GM12878 (cell line): ENCODE measurements around the gene ELAPOR1. TPM values are rescaled to one million over a fixed set of nuclear protein-coding genes. Genes with fewer than 3 reads are reported as not detected.

Experiments used
- ATAC-seq: fragments of 200-7000 bp; cut with Tn5 transposase; 3 replicates; pipeline ENCODE4 v1.9.1; 2020; ENCODE audit warnings: mild to moderate bottlenecking, moderate library complexity
- BruUV-seq: library from RNA; stranded (reverse); fragments of 400-500 nt; replicated peaks from 2 replicates; lab custom pipeline; 2021; lab: Mats Ljungman, UMichigan
- CTCF ChIA-PET: fragments of 300-600 bp; sonication (Branson Sonifier 250); formaldehyde crosslinking; extraction: SDS; loops from one replicate; lab custom pipeline; 2021; ENCODE audit warnings: inconsistent platforms; lab: Yijun Ruan, JAX
- POLR2A ChIA-PET: fragments of 350-600 bp; formaldehyde crosslinking; extraction: SDS; loops from one replicate; lab custom pipeline; 2021; ENCODE audit warnings: inconsistent platforms; lab: Charles Lee
- RAD21 ChIA-PET: fragments of 300-600 bp; sonication (Branson Sonifier 250); formaldehyde crosslinking; loops from one replicate; lab custom pipeline; 2023; ENCODE audit warnings: antibody characterized with exemption; ENCODE audit not compliant: unreplicated experiment; lab: Charles Lee
- SMC1A ChIA-PET: fragments of 300-600 bp; sonication (Branson Sonifier 250); formaldehyde crosslinking; loops from one replicate; lab custom pipeline; 2023; ENCODE audit not compliant: unreplicated experiment, uncharacterized antibody; lab: Charles Lee
- DNase-seq: peaks from one replicate; pipeline ENCODE4 v3.0.0-alpha.2; 2011; ENCODE audit warnings: low read depth, low spot score
- FAIRE-seq: peaks from 3 replicates; lab custom pipeline; 2011; peaks lifted over from hg19 to GRCh38; lab: Jason Lieb, UNC
- H2AFZ ChIP-seq: 2 replicates; pipeline ENCODE4 v1.6.0; 2011; ENCODE audit warnings: low read depth, low read length, control low read depth; ENCODE audit not compliant: control insufficient read depth
- H3K27ac ChIP-seq: 2 replicates; pipeline ENCODE4 v1.5.1; 2011; ENCODE audit warnings: control low read depth; ENCODE audit not compliant: control insufficient read depth, insufficient read depth
- H3K27me3 ChIP-seq, 2 experiments: replicated peaks in 1 of 2; 2 replicates each; pipeline versions ENCODE4 v1.6.0 to v1.6.1; 2011; ENCODE audit warnings: low read length in 1 of 2; ENCODE audit not compliant: control insufficient read depth in 2 of 2, insufficient read depth in 2 of 2
- H3K36me3 ChIP-seq, 2 experiments: 2 replicates each; pipeline ENCODE4 v1.5.1; 2011; ENCODE audit warnings: low read length in 1 of 2; ENCODE audit not compliant: control insufficient read depth in 2 of 2, insufficient read depth in 2 of 2
- H3K4me1 ChIP-seq: 2 replicates; pipeline ENCODE4 v1.6.1; 2011; ENCODE audit warnings: mild to moderate bottlenecking, low read length, moderate library complexity, mixed read lengths; ENCODE audit not compliant: control insufficient read depth, insufficient read depth
- H3K4me2 ChIP-seq: 2 replicates; pipeline ENCODE4 v1.6.0; 2011; ENCODE audit warnings: control low read depth; ENCODE audit not compliant: control insufficient read depth, insufficient read depth
- H3K4me3 ChIP-seq: fragments of 200-600 bp; sonication (generic); 2 replicates; pipeline ENCODE4 v1.5.1; 2016
- H3K79me2 ChIP-seq: 2 replicates; pipeline ENCODE4 v1.6.0; 2011; ENCODE audit warnings: low read length; ENCODE audit not compliant: control insufficient read depth, insufficient read depth
- H3K9ac ChIP-seq: 2 replicates; pipeline ENCODE4 v1.8.0; 2011; ENCODE audit warnings: low read length, control low read depth, mixed read lengths; ENCODE audit not compliant: control insufficient read depth, insufficient read depth
- H3K9me3 ChIP-seq: replicated peaks from 3 replicates; pipeline ENCODE4 v1.5.1; 2011; ENCODE audit warnings: mild to moderate bottlenecking, low read length; ENCODE audit not compliant: control insufficient read depth, insufficient read depth
- H4K20me1 ChIP-seq: 2 replicates; pipeline ENCODE4 v1.6.0; 2011; ENCODE audit not compliant: control insufficient read depth, insufficient read depth
- IKZF1 ChIP-seq: fragments of 450-650 bp; conservative IDR thresholded peaks from 2 replicates; pipeline ENCODE4 v1.6.1; 2017; ENCODE audit warnings: antibody characterized with exemption, mild to moderate bottlenecking
- KLF5 ChIP-seq: fragments of 450-650 bp; IDR thresholded peaks from 2 replicates; pipeline ENCODE4 v1.6.1; 2014; ENCODE audit warnings: mild to moderate bottlenecking; ENCODE audit not compliant: partially characterized antibody
- MEF2A ChIP-seq: IDR thresholded peaks from 2 replicates; pipeline ENCODE4 v1.6.1; 2011; ENCODE audit warnings: low read depth, mild to moderate bottlenecking, low read length, moderate library complexity; ENCODE audit not compliant: insufficient read depth
- NRF1 ChIP-seq: conservative IDR thresholded peaks from 2 replicates; pipeline ENCODE4 v1.6.1; 2011; ENCODE audit warnings: mild to moderate bottlenecking, low read depth, low read length, improper control_type of control experiment
- POLR2AphosphoS5 ChIP-seq: IDR thresholded peaks from 2 replicates; pipeline ENCODE4 v1.6.1; 2011; ENCODE audit warnings: mild to moderate bottlenecking, low read length, inconsistent platforms
- RAD51 ChIP-seq: fragments of 450-650 bp; IDR thresholded peaks from 2 replicates; pipeline ENCODE4 v1.6.1; 2016; ENCODE audit warnings: moderate library complexity, mild to moderate bottlenecking, inconsistent platforms
- RCOR1 ChIP-seq: conservative IDR thresholded peaks from 2 replicates; pipeline ENCODE4 v1.6.1; 2012; ENCODE audit warnings: low read depth, low read length, improper control_type of control experiment
- SREBF2 ChIP-seq: IDR thresholded peaks from 2 replicates; pipeline ENCODE4 v1.6.1; 2012; ENCODE audit warnings: mild to moderate bottlenecking, low read length
- WGBS: methylation state at CpG from one replicate; pipeline ENCODE4 v1.1.6; 2016; ENCODE audit warnings: low lambda C conversion rate; ENCODE audit not compliant: insufficient replicate concordance, insufficient coverage; ENCODE audit errors: missing lambda C conversion rate; 5-methylcytosine and 5-hydroxymethylcytosine counted together
- in situ Hi-C: fragments of 300-500 bp; cut with MboI; formaldehyde crosslinking; loops from 9 replicates; pipeline ENCODE4 v1.14.3; 2018; ENCODE audit warnings: mixed read lengths
- intact Hi-C: fragments of 100-400 bp; cut with micrococcal nuclease; formaldehyde crosslinking; loops from one replicate; pipeline ENCODE4 v1.14.2; 2022; ENCODE audit not compliant: unreplicated experiment
- polyA plus RNA-seq, 11 experiments: library from polyadenylated mRNA; depleted of rRNA in 4 of 11; unstranded in 6 of 11; stranded (reverse) in 5 of 11; fragments of >200 nt; fragmentation: Nextera tagmentation in 4 of 11; fragmentation: Illumina TruSeq in 1 of 11; extraction: Ambion mirVana in 4 of 11; extraction: Trizol in 1 of 11; gene quantifications; 1 replicate in 1 of 11; 2 replicates in 10 of 11; pipeline versions ENCODE4 v1.2.1 to v1.2.3, GENCODE V29; 2011 to 2016; ENCODE audit warnings: inconsistent platforms in 2 of 11, missing spikeins in 2 of 11, low read depth in 1 of 11
- total RNA-seq, 4 experiments: library from RNA; depleted of rRNA in 3 of 4; stranded (reverse); fragments of >200 nt in 3 of 4; fragmentation: Illumina TruSeq in 1 of 4; extraction: Trizol in 1 of 4; gene quantifications; 2 replicates each; pipeline versions ENCODE4 v1.2.1 to v1.2.3, GENCODE V29; 2013 to 2021
- TF ChIP-seq, protein P1 (sequence below): fragments of 450-650 bp; IDR thresholded peaks from 2 replicates; pipeline ENCODE4 v1.6.1; 2017; ENCODE audit warnings: low read depth, mild to moderate bottlenecking, moderate library complexity

Gene ELAPOR1
- total and polyA plus RNA-seq, 10 of the 15 experiments (the other 5 are each of a cell fraction or from before 2014, with no cell fraction given): 0.04 to 2.1 (median 0.19) TPM; not detected in 2

GRCh38 chr1:109148987-109149561, 35.2 kb downstream of the ELAPOR1 start:
- no TSS peak for BruUV-seq
- in situ Hi-C loops: no loop called here
- Histone ChIP-seq H3K27me3 (no peaks in the 10 kb centered on the region), H2AFZ (no peak overlapping the region), H3K9ac (no peak overlapping the region), H4K20me1 (no peaks in the 10 kb centered on the region), H3K4me3 (no peak overlapping the region), H3K9me3 (no peaks in the 10 kb centered on the region), H3K79me2 (no peaks in the 10 kb centered on the region), H3K27ac (no peak overlapping the region), H3K36me3 (no peaks in the 10 kb centered on the region), H3K4me1 (peaks cover 5% of the 10 kb centered on the region), H3K4me2 (no peak overlapping the region)
- DNase-seq (no peak), ATAC-seq (no peak), FAIRE-seq (no peak)
- ChIA-PET CTCF (interaction anchor here (1.2 to 2.9 kb wide), 2 partner anchors 36 to 45 kb away, joined by 3 to 9 read pairs; a partner anchor contains a TSS), RAD21 (no interaction called here), POLR2A (no interaction called here), SMC1A (interaction anchor here (0.9 to 1.2 kb wide), 2 partner anchors 14 to 19 kb away, joined by 3 to 4 read pairs; no protein-coding TSS in a partner anchor)
- TF ChIP-seq IKZF1 (no peak), MEF2A (no peak), RAD51 (no peak), NRF1 (no peak), SREBF2 (no peak), KLF5 (no peak), RCOR1 (no peak), POLR2AphosphoS5 (no peak)
- TF ChIP-seq, protein P1, sequence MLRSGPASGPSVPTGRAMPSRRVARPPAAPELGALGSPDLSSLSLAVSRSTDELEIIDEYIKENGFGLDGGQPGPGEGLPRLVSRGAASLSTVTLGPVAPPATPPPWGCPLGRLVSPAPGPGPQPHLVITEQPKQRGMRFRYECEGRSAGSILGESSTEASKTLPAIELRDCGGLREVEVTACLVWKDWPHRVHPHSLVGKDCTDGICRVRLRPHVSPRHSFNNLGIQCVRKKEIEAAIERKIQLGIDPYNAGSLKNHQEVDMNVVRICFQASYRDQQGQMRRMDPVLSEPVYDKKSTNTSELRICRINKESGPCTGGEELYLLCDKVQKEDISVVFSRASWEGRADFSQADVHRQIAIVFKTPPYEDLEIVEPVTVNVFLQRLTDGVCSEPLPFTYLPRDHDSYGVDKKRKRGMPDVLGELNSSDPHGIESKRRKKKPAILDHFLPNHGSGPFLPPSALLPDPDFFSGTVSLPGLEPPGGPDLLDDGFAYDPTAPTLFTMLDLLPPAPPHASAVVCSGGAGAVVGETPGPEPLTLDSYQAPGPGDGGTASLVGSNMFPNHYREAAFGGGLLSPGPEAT: no peak
- intact Hi-C loops: no loop called here
- WGBS: 59% methylated on average over 10 of the region's 10 CpGs
